ENCODE data around the gene IL17D.

DNA sequence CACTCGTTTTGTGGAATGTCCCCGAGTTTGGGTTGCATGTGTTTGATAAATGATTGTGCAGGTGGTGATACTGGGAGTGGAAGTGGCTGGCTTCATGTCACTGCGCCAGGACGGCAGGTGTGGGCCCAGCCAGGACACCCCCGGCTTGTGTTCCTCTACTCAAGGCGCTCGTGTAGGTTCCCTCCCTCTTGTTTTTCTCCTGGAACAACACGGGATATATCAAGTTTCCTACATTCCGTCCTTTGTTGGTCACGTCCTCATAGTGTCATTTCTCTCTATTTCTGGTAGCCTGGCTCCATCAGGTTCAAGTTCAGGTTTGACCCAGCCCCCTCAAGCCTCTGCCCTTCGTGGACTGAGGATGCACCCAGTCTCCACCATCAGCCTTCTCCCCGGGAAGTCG, 16.3 kb downstream of the IL17D start:
- TF ChIP-seq, protein P1, sequence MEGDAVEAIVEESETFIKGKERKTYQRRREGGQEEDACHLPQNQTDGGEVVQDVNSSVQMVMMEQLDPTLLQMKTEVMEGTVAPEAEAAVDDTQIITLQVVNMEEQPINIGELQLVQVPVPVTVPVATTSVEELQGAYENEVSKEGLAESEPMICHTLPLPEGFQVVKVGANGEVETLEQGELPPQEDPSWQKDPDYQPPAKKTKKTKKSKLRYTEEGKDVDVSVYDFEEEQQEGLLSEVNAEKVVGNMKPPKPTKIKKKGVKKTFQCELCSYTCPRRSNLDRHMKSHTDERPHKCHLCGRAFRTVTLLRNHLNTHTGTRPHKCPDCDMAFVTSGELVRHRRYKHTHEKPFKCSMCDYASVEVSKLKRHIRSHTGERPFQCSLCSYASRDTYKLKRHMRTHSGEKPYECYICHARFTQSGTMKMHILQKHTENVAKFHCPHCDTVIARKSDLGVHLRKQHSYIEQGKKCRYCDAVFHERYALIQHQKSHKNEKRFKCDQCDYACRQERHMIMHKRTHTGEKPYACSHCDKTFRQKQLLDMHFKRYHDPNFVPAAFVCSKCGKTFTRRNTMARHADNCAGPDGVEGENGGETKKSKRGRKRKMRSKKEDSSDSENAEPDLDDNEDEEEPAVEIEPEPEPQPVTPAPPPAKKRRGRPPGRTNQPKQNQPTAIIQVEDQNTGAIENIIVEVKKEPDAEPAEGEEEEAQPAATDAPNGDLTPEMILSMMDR (IDR thresholded peaks at IDR 0.05; ENCODE audit: poor library complexity), result no peak
- TF ChIP-seq EZH2 (IDR thresholded peaks at IDR 0.05; ENCODE audit: borderline replicate concordance), result no peak
- no peak for TF ChIP-seq EZH2phosphoT487 (IDR thresholded peaks at IDR 0.05; ENCODE audit: low read depth, severe bottlenecking, unreplicated experiment)

All from hepatocyte (in vitro differentiated cells).